NT2/D1 (cell line): ENCODE results near the gene LRRC27.

ENCODE experiments used
- SUZ12 ChIP-seq: IDR thresholded peaks from 2 replicates; pipeline ENCODE4 v1.6.1; 2011; ENCODE audit not compliant: insufficient read length, insufficient read depth; ENCODE audit errors: extremely low read depth
- YY1 ChIP-seq: IDR thresholded peaks from 2 replicates; pipeline ENCODE4 v1.6.1; 2011; ENCODE audit not compliant: insufficient read length, insufficient read depth
- ZNF274 ChIP-seq: IDR thresholded peaks from 2 replicates; pipeline ENCODE4 v1.6.1; 2011; ENCODE audit warnings: mild to moderate bottlenecking, low read depth, low read length

- no peak for TF ChIP-seq ZNF274
- no peak for TF ChIP-seq SUZ12
- no peak for TF ChIP-seq YY1
Observed at GRCh38 chr10:132428486-132428995, 96.5 kb downstream of the LRRC27 start.
